ENCODE data around the gene CSN3. TPM values are rescaled to one million over a fixed set of nuclear protein-coding genes. Genes with fewer than 3 reads are reported as not detected.

The CSN3 gene
- total and polyA plus RNA-seq, 10 of the 15 experiments (the other 5 are each of a cell fraction or from before 2014, with no cell fraction given) = not detected

GRCh38 chr4:70251250-70251944, 9.0 kb downstream of the CSN3 start:
- Histone ChIP-seq H3K9me3 (replicated peaks; ENCODE audit: control insufficient read depth, insufficient read depth, low read length) (no peaks in the 10 kb centered on the region), H3K9ac (ENCODE audit: control insufficient read depth, insufficient read depth, low read length) (no peak overlapping the region), H3K36me3 (ENCODE audit: control insufficient read depth in 2 of 2, insufficient read depth in 2 of 2, low read length in 1 of 2) (no peaks in the 10 kb centered on the region), H4K20me1 (ENCODE audit: control insufficient read depth, insufficient read depth) (no peaks in the 10 kb centered on the region), H2AFZ (ENCODE audit: control insufficient read depth, low read depth, low read length) (no peak overlapping the region), H3K4me2 (ENCODE audit: control insufficient read depth, insufficient read depth) (no peak overlapping the region), H3K4me3 (no peak overlapping the region), H3K79me2 (ENCODE audit: control insufficient read depth, insufficient read depth, low read length) (no peaks in the 10 kb centered on the region), H3K27me3 (replicated peaks in 1 of 2; ENCODE audit: control insufficient read depth in 2 of 2, insufficient read depth in 2 of 2, low read length in 1 of 2) (no peaks in the 10 kb centered on the region), H3K27ac (ENCODE audit: control insufficient read depth, insufficient read depth) (no peak overlapping the region), H3K4me1 (ENCODE audit: control insufficient read depth, insufficient read depth, low read length) (no peaks in the 10 kb centered on the region)
- BruUV-seq (replicated peaks) = no TSS peak
- no peak for TF ChIP-seq REST (IDR thresholded peaks at IDR 0.05; ENCODE audit: low read depth, low read length)
- no peak for TF ChIP-seq MEF2B (IDR thresholded peaks at IDR 0.05; ENCODE audit: partially characterized antibody, poor library complexity, severe bottlenecking)
- no peak for TF ChIP-seq MTA2 (IDR thresholded peaks at IDR 0.05; ENCODE audit: low read depth)
- no peak for TF ChIP-seq HDAC6 (IDR thresholded peaks at IDR 0.05; ENCODE audit: unreplicated experiment)
- no peak for TF ChIP-seq POU2F2 (IDR thresholded peaks at IDR 0.05; ENCODE audit: borderline replicate concordance, low read depth, low read length)
- TF ChIP-seq NR2C1 (IDR thresholded peaks at IDR 0.05) = no peak
- no peak for TF ChIP-seq NR2C2 (IDR thresholded peaks at IDR 0.05; ENCODE audit: borderline replicate concordance, control insufficient read depth, insufficient read length, low read depth)
- RAD21 ChIA-PET (ENCODE audit: unreplicated experiment) = no interaction called here
- POLR2A ChIA-PET = no interaction called here
- in situ Hi-C loops (cut with MboI) = no loop called here
- DNase-seq (ENCODE audit: low read depth, low spot score) (no peak), ATAC-seq (no peak), FAIRE-seq (no peak)
- SMC1A ChIA-PET (ENCODE audit: uncharacterized antibody, unreplicated experiment) = no interaction called here
- CTCF ChIA-PET = interaction anchor here (0.6 kb wide), 1 partner anchor 14 kb away, joined by 4 read pairs; no protein-coding TSS in a partner anchor
- WGBS (ENCODE audit: insufficient coverage, insufficient replicate concordance, low lambda C conversion rate, missing lambda C conversion rate) = 0% methylated on average over 3 of the region's 3 CpGs
- intact Hi-C loops (cut with micrococcal nuclease; ENCODE audit: unreplicated experiment) = no loop called here

Data from GM12878 (cell line).